ENCODE data around the gene GGA2. TPM values are rescaled to one million over a fixed set of nuclear protein-coding genes. Genes with fewer than 3 reads are reported as not detected.
A peak's percentile ranks its signal among the peaks of the same experiment; 100 is the strongest.
"Not testable (repeated sequence)": the region's sequence is repeated elsewhere in the genome, so short reads cannot be mapped to it uniquely, and the experiment has no call there.

The GGA2 gene
- total RNA-seq, 1 donor from 2014 or later = 93.4 TPM

DNA sequence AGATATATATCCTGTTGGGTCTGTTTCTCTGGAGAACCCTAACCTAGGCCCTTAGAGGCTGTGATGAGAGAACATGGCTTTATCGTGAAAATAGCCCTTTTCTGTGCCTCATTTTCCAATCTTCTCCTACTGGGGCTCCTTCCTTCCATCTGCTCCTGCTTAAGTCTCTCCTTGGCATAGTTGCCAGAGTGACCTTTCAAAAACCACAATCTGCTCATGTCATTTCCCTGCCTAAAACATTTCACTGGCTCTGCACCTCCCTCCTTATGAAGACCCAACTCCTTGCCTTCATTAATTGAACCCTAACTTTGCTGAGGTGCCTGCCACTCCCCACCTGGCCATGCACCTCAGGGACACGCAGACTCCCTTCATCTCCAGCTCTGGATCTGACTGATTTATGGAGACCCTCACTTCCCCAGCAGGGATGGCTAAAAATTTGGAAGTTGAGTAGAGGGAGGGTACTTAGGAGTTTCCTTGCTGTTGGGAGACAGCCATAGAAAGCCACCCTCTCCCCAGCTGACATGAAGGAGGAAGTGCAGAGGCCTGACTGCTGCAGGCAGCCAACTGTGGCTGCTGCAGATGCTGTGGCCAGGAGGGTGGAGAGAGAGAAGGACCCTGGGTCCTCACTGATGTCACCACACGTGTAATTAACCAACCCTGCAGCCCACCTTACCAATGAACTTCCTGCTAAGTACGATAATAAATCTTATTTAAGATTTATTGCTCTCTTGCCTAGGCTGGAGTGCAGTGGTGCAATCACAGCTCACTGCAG is 6.3 kb upstream of the GGA2 start:
- H3K36me3 Mint-ChIP-seq (ENCODE audit: low read depth) = peaks cover 8% of the 10 kb centered on the region
- H3K4me1 Mint-ChIP-seq = no peaks in the 10 kb centered on the region
- no peaks in the 10 kb centered on the region for H3K27me3 Mint-ChIP-seq (ENCODE audit: low read depth)
- no peak overlapping the region for H3K4me3 Mint-ChIP-seq
- no peaks in the 10 kb centered on the region for H3K9me3 Mint-ChIP-seq
- no peak for DNase-seq (ENCODE audit: low read depth, low spot score)
- TF ChIP-seq, protein P1, sequence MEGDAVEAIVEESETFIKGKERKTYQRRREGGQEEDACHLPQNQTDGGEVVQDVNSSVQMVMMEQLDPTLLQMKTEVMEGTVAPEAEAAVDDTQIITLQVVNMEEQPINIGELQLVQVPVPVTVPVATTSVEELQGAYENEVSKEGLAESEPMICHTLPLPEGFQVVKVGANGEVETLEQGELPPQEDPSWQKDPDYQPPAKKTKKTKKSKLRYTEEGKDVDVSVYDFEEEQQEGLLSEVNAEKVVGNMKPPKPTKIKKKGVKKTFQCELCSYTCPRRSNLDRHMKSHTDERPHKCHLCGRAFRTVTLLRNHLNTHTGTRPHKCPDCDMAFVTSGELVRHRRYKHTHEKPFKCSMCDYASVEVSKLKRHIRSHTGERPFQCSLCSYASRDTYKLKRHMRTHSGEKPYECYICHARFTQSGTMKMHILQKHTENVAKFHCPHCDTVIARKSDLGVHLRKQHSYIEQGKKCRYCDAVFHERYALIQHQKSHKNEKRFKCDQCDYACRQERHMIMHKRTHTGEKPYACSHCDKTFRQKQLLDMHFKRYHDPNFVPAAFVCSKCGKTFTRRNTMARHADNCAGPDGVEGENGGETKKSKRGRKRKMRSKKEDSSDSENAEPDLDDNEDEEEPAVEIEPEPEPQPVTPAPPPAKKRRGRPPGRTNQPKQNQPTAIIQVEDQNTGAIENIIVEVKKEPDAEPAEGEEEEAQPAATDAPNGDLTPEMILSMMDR (conservative IDR thresholded peaks at IDR 0.05) = no peak
- no peak overlapping the region for H3K27ac Mint-ChIP-seq (ENCODE audit: unreplicated experiment)

- Mint-ChIP-seq H3K9me3 (no peaks in the 10 kb centered on the region), H3K4me3 (no peak overlapping the region), H3K27me3 (ENCODE audit: low read depth) (no peaks in the 10 kb centered on the region), H3K27ac (ENCODE audit: unreplicated experiment) (no peak overlapping the region), H3K36me3 (ENCODE audit: low read depth) (peaks cover 7% of the 10 kb centered on the region), H3K4me1 (no peaks in the 10 kb centered on the region)
- DNase-seq (ENCODE audit: low read depth, low spot score) = no peak
- TF ChIP-seq, protein P1 (conservative IDR thresholded peaks at IDR 0.05) = no peak
Observed at GRCh38 chr16:23515881-23516280, 5.6 kb upstream of the GGA2 start.

DNA sequence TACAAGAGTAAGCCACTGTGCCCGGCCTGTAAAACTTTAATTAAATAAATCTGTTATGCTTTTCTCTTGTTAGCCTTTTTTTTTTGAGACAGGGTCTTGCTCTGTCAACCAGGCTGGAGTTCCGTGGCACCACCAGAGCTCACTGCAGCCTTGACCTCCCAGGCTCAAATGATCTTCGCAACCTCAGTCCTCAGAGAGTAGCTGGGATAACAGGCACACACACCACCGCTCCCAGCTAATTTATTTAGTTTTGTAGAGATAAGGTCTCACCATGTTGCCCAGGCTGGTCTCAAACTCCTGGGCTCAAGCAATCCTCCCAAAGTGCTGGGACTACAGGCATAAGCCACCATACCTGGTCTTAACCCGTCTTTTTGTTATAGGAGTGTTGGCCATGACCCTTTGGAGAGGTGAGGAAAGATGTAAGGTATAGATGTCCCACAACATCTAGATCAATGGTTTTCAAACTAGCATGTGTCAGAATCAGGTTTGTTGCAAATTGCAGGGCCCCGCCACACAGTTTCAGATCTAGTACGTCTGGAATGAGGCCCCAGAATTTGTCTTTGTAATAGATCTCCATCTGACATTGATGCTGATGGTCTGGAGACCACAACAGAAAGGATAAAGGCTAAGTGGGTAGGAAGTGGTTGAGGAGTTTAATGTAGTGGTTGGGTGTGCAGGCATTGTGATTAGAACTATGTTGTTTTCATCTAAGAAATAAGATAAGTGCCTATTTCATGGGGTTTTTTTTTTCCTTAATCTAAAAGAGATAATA is 4.3 kb upstream of the GGA2 start:
- Mint-ChIP-seq H3K36me3 (ENCODE audit: low read depth) (peaks cover 6% of the 10 kb centered on the region), H3K27me3 (ENCODE audit: low read depth) (no peaks in the 10 kb centered on the region), H3K27ac (ENCODE audit: unreplicated experiment) (no peak overlapping the region), H3K4me1 (no peaks in the 10 kb centered on the region), H3K4me3 (no peak overlapping the region), H3K9me3 (no peaks in the 10 kb centered on the region)
- DNase-seq (ENCODE audit: low read depth, low spot score) = no peak
- TF ChIP-seq, protein P1 (conservative IDR thresholded peaks at IDR 0.05) = no peak

- Mint-ChIP-seq H3K4me1 (peaks cover 15% of the 10 kb centered on the region), H3K27ac (ENCODE audit: unreplicated experiment) (no peak overlapping the region), H3K27me3 (ENCODE audit: low read depth) (no peaks in the 10 kb centered on the region), H3K4me3 (no peak overlapping the region), H3K36me3 (ENCODE audit: low read depth) (peaks cover 2% of the 10 kb centered on the region), H3K9me3 (no peaks in the 10 kb centered on the region)
- TF ChIP-seq, protein P1 (conservative IDR thresholded peaks at IDR 0.05) = no peak
- DNase-seq (ENCODE audit: low read depth, low spot score) = no peak
Observed at GRCh38 chr16:23512168-23512695, 1.9 kb upstream of the GGA2 start.

- DNase-seq (ENCODE audit: low read depth, low spot score) = no peak
- H3K9me3 Mint-ChIP-seq = no peaks in the 10 kb centered on the region
- TF ChIP-seq, protein P1 (conservative IDR thresholded peaks at IDR 0.05) = no peak
- peaks cover 2% of the 10 kb centered on the region for H3K36me3 Mint-ChIP-seq (ENCODE audit: low read depth)
- H3K27ac Mint-ChIP-seq (ENCODE audit: unreplicated experiment) = no peak overlapping the region
- peaks cover 19% of the 10 kb centered on the region for H3K4me1 Mint-ChIP-seq
- H3K4me3 Mint-ChIP-seq = peak overlapping the region; percentile 90
- no peaks in the 10 kb centered on the region for H3K27me3 Mint-ChIP-seq (ENCODE audit: low read depth)
Observed at GRCh38 chr16:23511731-23512130, 1.4 kb upstream of the GGA2 start.

GRCh38 chr16:23510915-23511270 is 599 bp upstream of the GGA2 start:
- H3K4me1 Mint-ChIP-seq = peaks cover 27% of the 10 kb centered on the region
- H3K27ac Mint-ChIP-seq (ENCODE audit: unreplicated experiment); H3K9me3 Mint-ChIP-seq; H3K36me3 Mint-ChIP-seq (ENCODE audit: low read depth); H3K27me3 Mint-ChIP-seq (ENCODE audit: low read depth); DNase-seq (ENCODE audit: low read depth, low spot score): not testable (repeated sequence)
- peak overlapping the region; percentile 90 for H3K4me3 Mint-ChIP-seq
